HCT116 (cell line): Measurements from ENCODE around the gene ALG2. TPM values are rescaled to one million over a fixed set of nuclear protein-coding genes. Genes with fewer than 3 reads are reported as not detected.

Experiments used
- ATAC-seq: fragments of 200-7000 bp; cut with Tn5 transposase; 2 replicates; pipeline ENCODE4 v1.9.1; 2020; ENCODE audit warnings: mild to moderate bottlenecking, moderate library complexity
- BruUV-seq: library from RNA; stranded (reverse); fragments of 400-500 nt; replicated peaks from 2 replicates; lab custom pipeline; 2021; lab: Mats Ljungman, UMichigan
- CTCF ChIA-PET: fragments of 300-600 bp; sonication (Branson Sonifier 250); formaldehyde crosslinking; loops from one replicate; lab custom pipeline; 2021; ENCODE audit warnings: antibody characterized with exemption; lab: Charles Lee
- POLR2A ChIA-PET: fragments of 300-600, 350-600 bp; sonication (Branson Sonifier 250); formaldehyde crosslinking; loops from one replicate; lab custom pipeline; 2021; ENCODE audit warnings: antibody characterized with exemption; lab: Charles Lee
- RAD21 ChIA-PET, 2 experiments: fragments of 300-600 bp; sonication (Branson Sonifier 250); formaldehyde crosslinking; loops; one replicate each; lab custom pipeline; 2023; ENCODE audit warnings: low total read pairs in 2 of 2; ENCODE audit not compliant: uncharacterized antibody in 2 of 2, unreplicated experiment in 2 of 2, low non-redundant PET in 1 of 2; lab: Charles Lee
- DNase-seq: peaks from one replicate; pipeline ENCODE4 v3.0.0-alpha.2; 2010; ENCODE audit warnings: low read depth, low spot score
- H2AFZ ChIP-seq: fragments of 200-600 bp; shearing (Covaris generic), sonication (generic); 2 replicates; pipeline ENCODE4 v1.6.1; 2017; ENCODE audit warnings: low read depth, mixed run types, mixed read lengths, antibody characterized with exemption, low read length; ENCODE audit not compliant: poor library complexity, severe bottlenecking
- H3K27ac ChIP-seq: 2 replicates; pipeline ENCODE4 v1.5.1; 2012; ENCODE audit warnings: low read depth, low read length
- H3K27me3 ChIP-seq: fragments of 200-600 bp; sonication (generic); 2 replicates; pipeline ENCODE4 v1.6.1; 2016; ENCODE audit warnings: mixed run types, low read length, mixed read lengths; ENCODE audit not compliant: insufficient read depth
- H3K36me3 ChIP-seq, 2 experiments: fragments of 200-500 bp in 1 of 2; fragments of 200-600 bp in 1 of 2; sonication (Bioruptor generic) in 1 of 2; sonication (generic) in 1 of 2; 2 replicates each; pipeline versions ENCODE4 v1.5.1 to v1.6.1; 2014 to 2016; ENCODE audit warnings: low read length in 2 of 2, inconsistent platforms in 1 of 2, mixed read lengths in 1 of 2, mixed run types in 1 of 2; ENCODE audit not compliant: insufficient read depth in 2 of 2, control insufficient read depth in 1 of 2
- H3K4me1 ChIP-seq, 2 experiments: fragments of 200-600 bp in 1 of 2; sonication (generic) in 1 of 2; 2 replicates each; pipeline versions ENCODE4 v1.5.1 to v1.6.1; 2012 to 2017; ENCODE audit warnings: low read length in 2 of 2, inconsistent platforms in 1 of 2, mild to moderate bottlenecking in 1 of 2, mixed read lengths in 1 of 2, mixed run types in 1 of 2, moderate library complexity in 1 of 2; ENCODE audit not compliant: insufficient read depth in 2 of 2, control insufficient read depth in 1 of 2
- H3K4me2 ChIP-seq: fragments of 200-600 bp; sonication (generic); 2 replicates; pipeline ENCODE4 v1.6.1; 2017; ENCODE audit warnings: mixed run types, low read length, mixed read lengths
- H3K4me3 ChIP-seq, 2 experiments: fragments of 200-600 bp in 1 of 2; sonication (generic) in 1 of 2; replicated peaks in 1 of 2; 2 replicates each; pipeline ENCODE4 v1.5.1; 2011 to 2016; ENCODE audit warnings: low read length in 2 of 2, control low read depth in 1 of 2, low read depth in 1 of 2, mild to moderate bottlenecking in 1 of 2, mixed read lengths in 1 of 2, mixed run types in 1 of 2
- H3K79me2 ChIP-seq: fragments of 200-600 bp; sonication (generic); 2 replicates; pipeline ENCODE4 v1.6.1; 2017; ENCODE audit warnings: mild to moderate bottlenecking, mixed run types, low read length, moderate library complexity, mixed read lengths; ENCODE audit not compliant: insufficient read depth
- H3K9ac ChIP-seq: fragments of 200-600 bp; sonication (generic); 2 replicates; pipeline ENCODE4 v1.6.1; 2016; ENCODE audit warnings: low read length, mixed read lengths
- H3K9me2 ChIP-seq: fragments of 200-600 bp; sonication (generic), shearing (Covaris generic); 2 replicates; pipeline ENCODE4 v1.6.1; 2017; ENCODE audit warnings: mixed run types, mild to moderate bottlenecking, moderate library complexity; ENCODE audit not compliant: insufficient read depth
- H3K9me3 ChIP-seq, 2 experiments: fragments of 200-500 bp in 1 of 2; fragments of 200-600 bp in 1 of 2; sonication (Bioruptor generic) in 1 of 2; sonication (generic) in 1 of 2; 2 replicates each; pipeline ENCODE4 v1.6.1; 2014 to 2017; ENCODE audit warnings: low read length in 2 of 2, mixed read lengths in 2 of 2, inconsistent platforms in 1 of 2, low read depth in 1 of 2, mild to moderate bottlenecking in 1 of 2, mixed run types in 1 of 2, moderate library complexity in 1 of 2; ENCODE audit not compliant: control insufficient read depth in 1 of 2, insufficient read depth in 1 of 2
- H4K20me1 ChIP-seq: fragments of 200-600 bp; sonication (generic), shearing (Covaris generic); 2 replicates; pipeline ENCODE4 v1.6.1; 2017; ENCODE audit warnings: mixed run types, mild to moderate bottlenecking, moderate library complexity; ENCODE audit not compliant: insufficient read depth
- CBX3 ChIP-seq: IDR thresholded peaks from 2 replicates; pipeline ENCODE4 v1.6.1; 2012; ENCODE audit warnings: low read depth
- EZH2phosphoT487 ChIP-seq: fragments of 200-600 bp; IDR thresholded peaks from 2 replicates; pipeline ENCODE4 v1.6.1; 2018; ENCODE audit warnings: antibody characterized with exemption, borderline replicate concordance
- FOSL1 ChIP-seq: IDR thresholded peaks from 2 replicates; pipeline ENCODE4 v1.6.1; 2012; ENCODE audit warnings: low read depth
- POLR2A ChIP-seq: IDR thresholded peaks from 2 replicates; pipeline ENCODE4 v1.7.0; 2011; ENCODE audit warnings: borderline replicate concordance; ENCODE audit not compliant: insufficient read depth, insufficient read length; ENCODE audit errors: extremely low read depth
- POLR2AphosphoS5 ChIP-seq: IDR thresholded peaks from 2 replicates; pipeline ENCODE4 v1.6.1; 2011; ENCODE audit warnings: mild to moderate bottlenecking, low read depth, low read length, moderate library complexity
- RAD21 ChIP-seq: IDR thresholded peaks from 2 replicates; pipeline ENCODE4 v1.6.1; 2012; ENCODE audit warnings: low read depth, mild to moderate bottlenecking
- REST ChIP-seq: IDR thresholded peaks from 2 replicates; pipeline ENCODE4 v1.6.1; 2012; ENCODE audit warnings: low read depth
- SIN3A ChIP-seq: IDR thresholded peaks from 2 replicates; pipeline ENCODE4 v1.6.1; 2012; ENCODE audit warnings: low read depth
- SP1 ChIP-seq: IDR thresholded peaks from 2 replicates; pipeline ENCODE4 v1.6.1; 2012; ENCODE audit warnings: low read depth
- TCF7L2 ChIP-seq: IDR thresholded peaks from 2 replicates; pipeline ENCODE4 v1.7.0; 2011; ENCODE audit warnings: borderline replicate concordance, inconsistent platforms; ENCODE audit not compliant: insufficient read depth, insufficient read length; ENCODE audit errors: extremely low read depth
- ZBTB33 ChIP-seq: IDR thresholded peaks from 2 replicates; pipeline ENCODE4 v1.6.1; 2011; ENCODE audit warnings: mild to moderate bottlenecking, low read length, moderate library complexity; ENCODE audit not compliant: insufficient replicate concordance; ENCODE audit errors: extremely low read depth
- ZFX ChIP-seq: fragments of 450-650 bp; IDR thresholded peaks from 2 replicates; pipeline ENCODE4 v1.6.1; 2017
- intact Hi-C: fragments of 100-400 bp; cut with micrococcal nuclease; formaldehyde crosslinking; loops from 2 replicates; pipeline ENCODE4 v1.10.0; 2022
- total RNA-seq: library from RNA; stranded (reverse); gene quantifications from one replicate; pipeline ENCODE4 v1.2.1, GENCODE V29; 2021; ENCODE audit not compliant: unreplicated experiment

Gene ALG2
- total RNA-seq, 1 experiment from 2014 or later: 27.9 TPM

DNA sequence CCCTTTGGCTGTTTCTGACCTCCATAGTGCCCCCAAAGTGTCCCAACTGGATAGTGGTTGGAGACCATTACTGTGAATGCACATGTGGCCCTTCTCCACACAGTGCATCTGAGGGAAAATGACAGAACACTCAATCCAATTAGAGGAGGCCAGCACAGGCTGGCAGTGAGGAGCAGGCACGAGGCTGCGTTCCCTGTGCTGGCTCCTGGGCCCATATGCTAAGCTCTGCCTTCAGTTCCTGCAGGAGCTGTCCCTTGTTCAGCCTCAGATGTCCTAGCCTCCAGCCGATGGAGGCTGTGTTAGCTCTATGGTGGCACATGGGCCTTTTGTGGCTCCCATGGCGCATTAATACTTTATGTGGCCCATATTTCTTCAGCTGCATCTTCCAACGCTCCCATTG is 35.8 kb downstream of the ALG2 start (continued):
- TF ChIP-seq SP1: no peak

- Histone ChIP-seq H3K4me1 (peaks cover 0 to 4% of the 10 kb centered on the region in 2 experiments; a peak in 1 of 4 replicates), H3K4me3 (no peak overlapping the region), H2AFZ (no peak overlapping the region), H3K27ac (no peak overlapping the region), H3K27me3 (peaks cover 6% of the 10 kb centered on the region; the same call in 1 of the 2 replicates), H3K9me3 (no peaks in the 10 kb centered on the region), H3K79me2 (no peaks in the 10 kb centered on the region), H4K20me1 (no peaks in the 10 kb centered on the region), H3K36me3 (no peaks in the 10 kb centered on the region), H3K9ac (no peak overlapping the region), H3K4me2 (no peak overlapping the region), H3K9me2 (no peaks in the 10 kb centered on the region)
- DNase-seq (no peak), ATAC-seq (no peak)
- intact Hi-C loops: loop anchor here (10.0 kb wide), 3 partner anchors 620 to 1040 kb away; no protein-coding TSS in a partner anchor
- ChIA-PET RAD21 (interaction anchor here (0.7 to 1.0 kb wide), 2 partner anchors 35 to 48 kb away, joined by 3 read pairs; no protein-coding TSS in a partner anchor), POLR2A (no interaction called here), CTCF (interaction anchor here (0.7 to 2.1 kb wide), 7 partner anchors 12 to 1541 kb away, joined by 3 to 4 read pairs (median 3); no protein-coding TSS in a partner anchor)
- TF ChIP-seq ZFX (no peak), EZH2phosphoT487 (no peak), FOSL1 (no peak), ZBTB33 (no peak), CBX3 (no peak), SIN3A (no peak), POLR2A (no peak), TCF7L2 (no peak), REST (no peak), POLR2AphosphoS5 (no peak), RAD21 (no peak)
- BruUV-seq: no TSS peak
Observed at GRCh38 chr9:99185348-99185632, 36.5 kb downstream of the ALG2 start.
